M059J (cell line): ENCODE results near the gene PRKG2. TPM values are rescaled to one million over a fixed set of nuclear protein-coding genes. Genes with fewer than 3 reads are reported as not detected.
"Not testable (repeated sequence)": the region's sequence is repeated elsewhere in the genome, so short reads cannot be mapped to it uniquely, and the experiment has no call there.

ENCODE experiments used
- DNase-seq: peaks from one replicate; pipeline ENCODE4 v3.0.0-alpha.2; 2012; ENCODE audit warnings: low read depth
- total RNA-seq: library from RNA; depleted of rRNA; stranded (reverse); fragments of >200 nt; shearing (Covaris generic); gene quantifications from 2 replicates; pipeline ENCODE4 v1.2.3, GENCODE V29; 2014; rRNA removed

The PRKG2 gene, protein sequence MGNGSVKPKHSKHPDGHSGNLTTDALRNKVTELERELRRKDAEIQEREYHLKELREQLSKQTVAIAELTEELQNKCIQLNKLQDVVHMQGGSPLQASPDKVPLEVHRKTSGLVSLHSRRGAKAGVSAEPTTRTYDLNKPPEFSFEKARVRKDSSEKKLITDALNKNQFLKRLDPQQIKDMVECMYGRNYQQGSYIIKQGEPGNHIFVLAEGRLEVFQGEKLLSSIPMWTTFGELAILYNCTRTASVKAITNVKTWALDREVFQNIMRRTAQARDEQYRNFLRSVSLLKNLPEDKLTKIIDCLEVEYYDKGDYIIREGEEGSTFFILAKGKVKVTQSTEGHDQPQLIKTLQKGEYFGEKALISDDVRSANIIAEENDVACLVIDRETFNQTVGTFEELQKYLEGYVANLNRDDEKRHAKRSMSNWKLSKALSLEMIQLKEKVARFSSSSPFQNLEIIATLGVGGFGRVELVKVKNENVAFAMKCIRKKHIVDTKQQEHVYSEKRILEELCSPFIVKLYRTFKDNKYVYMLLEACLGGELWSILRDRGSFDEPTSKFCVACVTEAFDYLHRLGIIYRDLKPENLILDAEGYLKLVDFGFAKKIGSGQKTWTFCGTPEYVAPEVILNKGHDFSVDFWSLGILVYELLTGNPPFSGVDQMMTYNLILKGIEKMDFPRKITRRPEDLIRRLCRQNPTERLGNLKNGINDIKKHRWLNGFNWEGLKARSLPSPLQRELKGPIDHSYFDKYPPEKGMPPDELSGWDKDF
- 0.76 and 1.1 TPM in 2 replicates for total RNA-seq

DNA sequence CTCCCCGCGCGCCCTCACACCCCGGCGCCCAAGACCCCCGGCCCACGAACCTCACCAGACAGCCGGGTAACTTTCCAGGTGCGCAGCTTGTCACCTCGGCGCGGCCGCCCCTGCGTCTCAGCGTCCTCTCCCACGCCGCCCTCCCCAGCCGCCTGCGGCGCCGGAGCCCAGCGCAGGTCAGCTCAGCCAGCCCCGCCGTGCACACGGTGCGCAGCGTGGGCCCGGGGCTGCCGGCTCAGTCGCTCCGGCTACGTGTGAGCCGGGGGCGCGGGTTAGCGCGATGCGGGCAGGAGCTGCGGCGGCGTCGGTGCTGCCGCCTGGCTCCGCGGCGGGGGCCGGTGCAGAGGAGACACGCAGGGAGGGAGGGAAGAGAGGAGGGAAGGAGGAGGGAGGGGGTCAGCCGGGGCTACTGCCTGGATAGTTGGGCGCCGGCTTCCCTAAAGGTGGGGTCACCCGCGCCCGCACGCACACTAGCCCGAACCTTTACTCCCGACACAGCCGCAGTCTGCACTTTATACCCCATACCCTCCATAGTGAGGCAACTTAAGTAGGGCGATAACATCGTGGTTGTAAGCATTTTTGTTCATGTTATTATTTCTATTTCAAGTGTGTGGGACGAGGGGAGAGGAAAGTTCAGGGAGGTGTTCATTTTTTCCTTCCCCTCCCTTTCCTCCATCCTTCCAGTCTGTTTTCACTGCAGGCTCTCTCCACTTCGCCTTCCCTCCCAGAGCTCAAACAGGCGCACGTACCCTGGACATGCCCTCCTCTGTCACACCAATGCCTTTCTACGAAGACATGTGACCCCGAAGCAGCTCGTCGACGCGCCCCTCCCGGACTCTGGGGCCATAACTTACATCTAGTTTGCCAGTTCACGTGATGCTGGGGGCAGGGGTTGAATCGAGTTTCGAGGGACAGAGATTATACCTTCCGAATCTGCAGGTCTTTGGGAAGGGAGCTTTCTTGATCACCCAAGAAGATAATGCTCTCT, at the start of gene PRKG2:
Gene PRKG2, minus strand, starts transcription at position 342 of the 988 bp plus-strand sequence. CDS start 10,175 bp downstream, outside the sequence.
- no peak for DNase-seq

DNA sequence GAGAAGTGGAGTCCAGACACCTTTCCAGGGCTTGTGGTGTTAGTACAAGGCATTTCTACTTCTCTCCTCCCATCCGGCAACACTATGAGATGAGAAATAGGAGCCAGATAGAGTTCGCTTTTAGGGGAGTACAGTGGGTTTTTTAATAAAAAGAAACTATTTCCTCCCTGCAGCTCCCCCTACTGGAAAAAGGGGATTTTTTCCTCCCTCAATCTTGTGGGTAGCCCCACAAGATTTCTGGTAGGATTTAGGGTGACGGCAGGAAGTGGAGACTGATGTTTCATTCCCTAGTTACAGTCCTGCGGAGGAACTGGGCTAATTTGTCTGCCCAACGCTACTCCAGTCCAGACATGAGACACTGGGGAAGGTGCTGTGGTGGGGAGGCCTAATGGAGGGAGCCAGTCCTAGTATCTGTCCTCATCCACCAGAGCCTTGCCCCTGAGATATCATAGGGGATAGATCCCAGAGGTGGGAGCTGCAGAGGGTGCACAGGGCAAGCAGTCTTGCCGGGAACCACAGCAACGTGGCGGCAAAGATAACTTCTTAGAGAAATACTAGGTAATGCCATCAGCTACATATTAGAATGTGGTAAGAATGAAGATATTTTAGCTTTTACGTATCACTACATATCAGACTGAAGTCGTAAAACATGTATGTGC, 45.5 kb upstream of the PRKG2 start:
- DNase-seq: peak; percentile 15

DNA sequence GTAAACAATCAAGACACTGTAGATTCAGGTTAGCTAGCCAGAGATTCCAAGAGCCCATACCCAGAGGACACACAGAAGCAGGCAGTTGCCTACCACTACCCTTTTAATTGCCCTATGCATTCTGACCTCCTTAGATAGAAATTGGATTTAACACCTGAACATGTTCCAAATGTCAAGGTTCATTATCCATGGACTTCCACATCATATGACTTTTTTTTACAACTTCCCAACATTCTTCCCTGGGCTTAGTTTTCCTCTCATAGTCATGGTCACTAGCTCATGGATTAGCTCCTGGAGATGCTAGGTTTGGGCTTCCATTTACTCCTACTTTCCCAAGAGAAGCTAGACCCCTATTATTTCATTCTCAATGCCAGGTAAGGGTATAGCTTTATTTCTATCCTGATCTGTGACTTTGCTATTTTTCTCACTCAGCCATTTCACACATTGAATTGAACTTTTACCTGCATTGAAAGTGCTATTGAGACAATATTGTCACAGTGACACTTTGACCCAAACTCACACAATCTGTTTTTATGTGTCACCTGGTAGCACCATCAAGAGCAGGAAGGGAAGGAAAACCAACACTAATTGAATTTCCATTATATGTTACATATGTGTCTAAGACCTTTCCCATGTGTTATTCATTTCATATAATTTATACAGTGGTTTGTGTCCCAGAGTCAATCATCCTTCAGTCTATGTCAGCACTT, 44.0 kb upstream of the PRKG2 start:
- DNase-seq: no peak

DNA sequence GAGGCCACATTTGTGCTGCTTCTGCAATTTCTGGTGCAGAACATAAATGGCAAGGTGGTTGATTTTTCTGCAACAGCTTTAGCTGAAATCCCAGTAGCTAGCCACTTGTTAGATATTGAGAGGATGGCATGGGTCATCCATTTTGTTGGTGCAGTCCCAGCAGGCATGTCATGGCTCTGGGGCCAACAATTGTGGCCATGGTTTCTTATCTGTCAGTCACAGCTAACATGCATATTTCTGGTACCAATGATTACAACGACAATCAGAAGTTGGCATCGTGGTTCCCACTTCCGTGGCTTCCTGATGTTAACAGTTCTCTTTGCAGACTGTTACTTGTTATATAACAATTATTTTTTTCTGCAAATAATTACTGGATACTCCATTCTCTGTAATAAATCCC, 42.8 kb upstream of the PRKG2 start:
- no peak for DNase-seq

DNA sequence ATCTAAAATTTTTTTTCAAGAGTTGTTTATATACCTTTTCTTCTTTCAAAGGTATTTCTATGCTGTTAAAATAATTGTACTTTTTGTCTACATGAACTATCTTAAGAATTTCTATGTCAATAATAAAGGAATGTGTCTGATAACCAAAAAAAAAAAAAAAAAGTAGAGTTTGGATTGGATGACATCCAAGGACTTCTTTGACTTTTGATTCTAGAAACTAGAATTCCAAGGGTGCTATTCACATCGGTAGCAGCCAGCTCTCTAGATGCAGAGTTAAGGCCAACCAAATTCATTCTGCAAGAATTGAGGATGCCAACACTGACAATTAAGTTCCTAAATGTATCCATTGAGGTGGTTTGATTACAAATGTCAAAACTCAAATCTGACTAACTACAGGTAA, 42.0 kb upstream of the PRKG2 start:
- peak; percentile 22 for DNase-seq

DNA sequence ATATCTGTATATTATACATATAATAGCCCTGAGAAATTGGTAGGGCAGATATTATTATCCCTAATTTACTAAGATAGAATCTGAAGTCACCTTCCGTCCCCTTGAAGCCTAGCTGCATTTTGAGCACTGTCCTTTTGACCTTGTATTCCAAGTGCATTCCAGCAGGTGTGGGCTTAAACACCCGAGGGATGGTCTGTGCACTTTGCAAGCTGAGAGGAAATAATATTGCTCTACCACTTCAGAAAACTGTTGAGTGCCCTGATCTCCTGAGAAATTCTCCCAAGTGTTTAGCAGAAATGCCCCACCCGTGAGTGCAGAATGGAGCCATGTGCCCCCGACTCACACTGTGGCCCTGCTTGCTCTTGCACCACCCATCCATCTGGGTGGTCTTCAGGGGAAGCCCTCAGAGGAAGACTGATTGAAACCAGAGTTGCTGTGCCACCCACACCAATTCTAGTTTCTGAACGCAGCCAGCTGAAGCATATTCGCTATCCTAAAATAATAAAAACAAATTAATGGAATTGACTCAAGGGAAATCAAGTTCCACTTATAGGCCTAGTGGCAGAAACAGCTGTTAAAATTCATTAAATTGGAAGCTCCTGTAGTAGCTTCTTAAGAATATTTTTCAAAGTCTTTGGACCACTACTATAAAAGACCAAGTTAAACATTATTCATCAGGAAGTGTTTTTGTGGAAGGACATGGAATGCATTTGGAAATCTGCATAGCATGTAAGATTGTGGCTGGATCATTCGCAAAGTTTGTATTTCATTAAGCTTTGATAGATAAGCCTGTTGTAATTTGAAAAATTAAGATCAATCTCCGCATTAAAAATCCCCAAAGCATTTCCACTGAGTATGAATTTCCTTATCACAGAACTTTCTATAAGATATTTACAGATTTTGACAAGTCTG, 41.3 kb upstream of the PRKG2 start:
- DNase-seq: no peak

DNA sequence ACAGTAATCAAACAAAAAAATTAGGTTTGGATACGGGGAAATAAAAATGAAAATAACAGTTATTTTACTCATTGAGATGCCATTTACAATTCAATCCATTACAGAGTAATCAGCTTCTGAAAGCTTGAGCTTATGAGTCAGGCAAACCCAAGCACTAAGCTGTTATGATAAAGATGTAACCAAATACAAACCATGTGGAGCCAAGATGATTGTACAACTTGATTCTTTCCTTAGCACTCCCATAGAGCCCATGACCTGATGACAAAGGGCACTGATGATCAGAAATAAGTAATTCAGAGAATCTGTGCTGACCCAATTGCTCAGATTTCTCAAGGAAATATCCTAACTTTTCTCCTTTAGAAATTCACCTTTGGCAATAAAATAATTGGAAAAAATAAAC, 40.5 kb upstream of the PRKG2 start:
- peak; percentile 41 for DNase-seq

DNA sequence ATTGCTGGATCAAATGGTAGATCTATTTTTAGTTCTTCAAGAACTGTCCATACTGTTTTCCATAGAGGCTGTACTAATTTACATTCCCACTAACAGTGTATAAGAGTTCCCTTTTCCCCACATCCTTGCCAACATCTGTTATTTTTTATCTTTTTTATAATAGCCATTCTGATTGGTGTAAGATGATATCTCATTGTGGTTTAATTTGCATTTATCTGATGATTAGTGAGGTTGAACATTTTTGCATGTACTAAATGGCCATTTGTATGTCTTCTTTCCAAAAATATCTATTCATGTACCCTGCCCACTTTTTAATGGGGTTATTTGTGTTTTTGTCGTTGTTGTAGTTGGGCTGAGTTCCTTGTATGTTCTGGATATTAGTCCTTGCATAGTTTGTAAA, 35.4 kb upstream of the PRKG2 start:
- DNase-seq: no peak

DNA sequence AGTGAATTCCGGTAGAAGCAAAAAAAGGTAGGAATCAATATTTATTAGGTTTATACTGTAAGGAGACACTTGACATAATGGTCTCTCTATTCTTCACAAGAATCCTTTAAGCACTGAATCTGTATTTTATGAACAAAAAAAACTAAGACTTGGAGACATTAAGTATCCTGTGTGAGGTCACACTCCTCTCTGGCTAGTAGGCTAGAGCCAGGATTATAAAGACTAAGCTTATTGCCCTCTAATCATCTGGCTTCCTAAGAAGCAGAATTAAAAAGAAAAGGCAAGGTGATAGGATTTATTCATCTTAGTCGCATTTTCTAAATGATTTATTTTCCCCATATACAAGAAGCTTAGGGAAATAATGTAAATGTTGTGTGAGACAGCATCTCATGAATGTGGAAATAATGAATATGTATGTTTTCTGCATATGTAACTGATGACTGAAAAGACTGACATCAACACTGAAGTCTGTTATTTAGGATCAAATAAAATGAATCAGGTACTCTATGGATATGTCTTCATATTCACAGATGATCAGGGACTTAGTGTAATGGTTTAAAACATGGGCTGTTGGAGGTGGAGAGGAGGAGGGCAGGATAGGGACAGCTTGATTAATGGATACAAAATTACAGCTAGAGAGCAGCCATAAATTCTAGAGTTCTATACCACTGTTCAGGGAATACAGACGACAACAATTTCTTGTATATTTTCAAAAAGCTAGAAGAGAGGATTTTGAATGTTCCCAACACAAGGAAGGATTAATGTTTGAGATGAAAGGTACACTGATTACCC, 30.4 kb upstream of the PRKG2 start:
- DNase-seq: no peak

DNA sequence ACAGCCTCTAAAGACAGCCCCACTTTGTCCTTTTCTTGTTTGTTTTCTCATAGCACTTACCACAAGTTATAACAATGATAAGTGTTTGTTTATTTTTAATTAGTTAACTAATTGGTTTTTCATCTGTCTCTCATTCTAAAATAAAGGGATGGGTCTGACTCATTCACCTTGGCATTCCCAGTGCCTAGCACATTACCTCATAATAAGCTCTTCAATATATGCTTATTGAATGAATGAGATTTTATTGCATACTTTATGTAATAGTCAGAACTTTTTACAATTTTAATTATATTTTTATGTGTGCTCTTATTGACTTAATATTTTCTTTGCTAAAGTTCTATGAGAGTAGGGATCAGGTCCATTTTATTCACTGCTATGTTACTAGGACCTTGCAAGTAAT, 22.8 kb upstream of the PRKG2 start:
- DNase-seq: peak; percentile 21

DNA sequence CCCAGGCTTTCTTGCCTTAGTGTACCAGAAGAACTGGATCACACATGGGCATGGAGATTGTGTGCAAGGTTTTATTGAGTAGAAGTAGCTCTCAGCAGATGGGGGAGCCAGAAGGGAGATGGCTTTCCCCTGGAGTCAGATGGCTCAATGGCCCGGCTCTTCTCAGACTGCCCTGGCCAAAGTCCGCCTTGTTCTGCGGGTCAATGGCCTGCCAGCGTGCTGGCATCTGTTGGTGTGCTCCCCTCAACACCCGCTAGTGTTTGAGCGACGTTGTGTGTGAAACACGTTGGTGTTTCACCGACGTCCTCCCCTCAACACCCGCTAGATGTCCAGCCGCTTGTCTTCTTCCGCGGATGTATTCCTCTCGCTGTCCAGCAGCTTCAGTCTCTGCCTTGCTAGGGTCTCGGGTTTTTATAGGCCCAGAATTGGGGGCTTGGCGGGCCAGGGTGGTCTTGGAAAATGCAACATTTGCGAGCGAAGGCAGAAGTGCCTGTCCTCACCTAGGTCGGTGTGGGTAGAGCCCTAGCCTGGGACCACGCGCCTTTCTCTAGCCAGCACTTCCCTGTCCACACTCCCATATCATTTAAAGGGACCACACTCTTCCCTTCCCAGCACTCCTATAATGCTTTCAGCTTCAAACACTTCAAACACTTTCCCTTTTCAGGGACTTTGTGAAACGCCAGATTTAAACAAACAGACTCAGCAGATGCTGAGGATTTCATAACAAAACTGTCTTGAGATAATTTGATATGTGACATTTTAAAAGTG, 21.1 kb upstream of the PRKG2 start:
- no peak for DNase-seq

DNA sequence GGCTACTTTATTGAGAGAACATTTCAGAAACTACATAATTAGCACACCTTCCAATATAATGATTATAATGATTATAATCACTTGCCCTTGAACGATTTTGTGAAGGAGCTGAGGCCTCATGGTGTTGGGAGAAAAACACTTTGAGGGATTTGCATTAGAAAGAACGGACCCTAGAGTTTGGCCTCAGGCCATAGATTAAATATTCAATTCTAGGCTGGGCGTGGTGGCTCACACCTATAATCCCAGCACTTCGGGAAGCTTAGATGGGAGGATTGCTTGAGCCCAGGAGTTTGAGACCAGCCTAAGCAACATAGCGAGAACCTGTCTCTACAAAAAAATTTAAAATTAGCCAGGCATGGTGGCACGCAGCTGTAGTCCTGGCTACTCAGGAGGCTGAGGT, 12.9 kb upstream of the PRKG2 start:
- DNase-seq: no peak

DNA sequence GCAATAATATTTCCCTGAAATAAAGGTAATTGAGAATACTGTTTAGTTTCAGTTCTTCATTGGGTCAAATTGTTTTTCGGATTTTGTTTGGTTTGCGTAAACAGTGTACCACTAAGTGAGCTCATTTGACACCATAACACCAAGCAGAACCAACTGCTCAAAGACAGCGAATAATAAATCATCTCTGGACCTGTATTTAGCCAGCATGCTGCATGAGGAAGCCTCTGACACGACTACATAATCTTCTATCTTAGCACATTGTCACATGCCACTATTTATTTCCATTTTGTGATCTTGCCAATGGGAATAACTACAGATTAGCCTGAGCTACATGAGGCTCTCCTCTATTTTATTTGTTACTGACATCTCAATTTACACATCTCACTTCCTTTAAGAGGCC, 12.1 kb upstream of the PRKG2 start:
- DNase-seq: no peak

DNA sequence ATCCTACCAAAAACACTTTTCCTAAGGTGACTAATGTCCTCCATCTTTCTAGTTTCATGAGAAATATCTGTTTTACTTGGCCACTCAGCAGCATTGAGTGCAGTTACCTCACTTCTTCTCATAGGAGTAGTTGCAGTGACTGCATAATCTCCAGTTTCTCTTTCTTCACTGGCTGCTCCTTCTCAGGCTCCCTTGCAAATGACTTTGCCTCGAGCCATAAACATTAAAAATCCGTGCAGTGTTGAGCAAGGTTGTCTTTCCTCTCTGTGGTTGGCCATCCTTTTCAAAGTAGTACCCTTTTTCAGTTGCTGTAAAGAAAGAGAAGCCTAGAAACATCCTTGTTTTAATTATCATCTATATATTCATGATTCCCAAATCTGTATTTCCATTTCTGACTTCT, 10.2 kb upstream of the PRKG2 start:
- DNase-seq: no peak

DNA sequence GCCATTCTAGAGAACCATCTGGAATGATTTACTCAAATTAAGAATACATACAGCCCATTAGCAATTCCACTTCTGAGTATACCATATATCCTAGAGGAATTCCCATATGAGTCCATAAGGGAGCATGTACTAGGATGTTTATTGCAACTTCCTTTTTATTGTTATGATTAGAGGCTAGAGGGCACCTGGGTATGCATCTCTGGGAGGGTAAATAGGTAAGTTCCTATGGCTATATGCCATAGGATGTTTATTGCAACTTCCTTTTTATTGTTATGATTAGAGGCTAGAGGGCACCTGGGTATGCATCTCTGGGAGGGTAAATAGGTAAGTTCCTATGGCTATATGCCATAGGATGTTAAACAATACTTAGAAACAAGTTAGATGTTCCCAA, 7.1 kb upstream of the PRKG2 start:
- DNase-seq: not testable (repeated sequence)

DNA sequence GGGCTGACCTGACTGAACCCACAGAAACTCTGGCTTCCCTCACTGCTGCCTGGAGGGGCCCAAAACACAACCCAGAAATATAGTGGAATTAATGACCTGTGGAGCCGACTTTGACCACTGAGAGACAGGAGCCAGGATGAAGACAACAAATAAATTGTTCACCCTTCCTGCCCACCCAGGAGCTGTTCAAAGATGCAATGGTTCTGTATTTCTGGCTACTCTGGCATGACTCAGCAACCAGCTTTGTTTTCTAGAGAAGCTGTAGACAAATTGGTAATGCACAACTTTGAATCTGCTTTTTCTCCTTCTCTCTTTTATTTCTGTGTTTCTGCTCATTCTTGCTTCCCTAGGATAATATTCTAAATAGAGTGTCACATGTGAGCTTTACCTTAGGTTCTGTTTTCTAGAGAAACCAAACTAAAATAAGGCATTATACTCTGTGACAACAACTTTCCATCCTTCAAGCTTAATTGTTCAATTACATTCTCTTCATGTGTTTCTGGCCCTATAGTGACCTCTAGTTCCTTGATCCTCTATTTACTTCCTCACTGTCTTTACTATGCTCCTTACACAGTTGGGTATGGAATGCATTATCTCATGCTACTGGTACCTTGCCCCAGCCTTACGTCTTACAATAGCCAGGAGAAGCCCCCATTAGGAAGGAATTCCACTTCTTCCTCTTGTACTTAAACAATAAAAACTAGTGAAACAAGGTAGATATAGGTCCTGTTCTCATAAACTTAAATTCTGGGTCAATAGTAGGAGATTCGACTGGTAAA, 6.5 kb upstream of the PRKG2 start:
- no peak for DNase-seq

DNA sequence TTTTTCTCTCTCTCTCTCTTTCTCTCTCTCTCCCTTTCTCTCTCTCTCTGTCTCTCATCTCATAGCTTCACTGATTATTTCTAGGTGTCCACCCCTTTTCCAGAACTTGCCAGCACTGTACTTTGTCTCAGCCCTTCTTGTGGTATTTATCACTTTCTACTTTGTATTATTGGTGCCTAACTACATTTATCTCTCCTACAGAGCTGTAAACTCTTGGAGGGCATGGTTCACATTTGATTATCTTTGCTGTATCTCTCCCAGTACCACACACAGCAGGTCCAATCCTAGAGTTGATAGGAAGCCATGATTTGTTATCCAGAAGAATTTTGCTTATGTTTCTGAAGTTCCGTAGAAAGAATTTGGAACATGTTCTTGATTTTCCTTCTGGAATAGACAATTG, 5.2 kb upstream of the PRKG2 start:
- DNase-seq: no peak
